ENCODE data around the gene SMAD7.
"Not testable (repeated sequence)": the region's sequence is repeated elsewhere in the genome, so short reads cannot be mapped to it uniquely, and the experiment has no call there.

Gene SMAD7

DNA sequence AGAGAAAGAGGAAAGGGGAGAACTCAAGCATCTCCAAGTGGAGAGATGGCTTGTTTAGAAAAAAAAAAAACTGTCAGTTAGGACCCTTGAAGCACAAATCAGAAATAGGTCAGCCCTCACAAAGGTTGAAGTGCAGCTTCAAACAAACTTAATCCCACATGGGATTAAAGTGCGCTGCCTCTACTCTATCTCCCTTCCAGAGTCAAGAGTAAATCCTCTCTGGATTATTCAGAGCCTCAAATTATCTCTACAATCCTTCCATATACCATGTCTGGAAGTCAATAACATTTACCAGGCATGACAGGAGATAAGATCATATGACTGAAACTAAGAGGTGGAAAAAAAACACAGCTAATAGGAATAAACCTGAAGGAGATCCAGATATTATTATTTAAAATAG is 69.8 kb downstream of the SMAD7 start:
- in situ Hi-C loops (cut with HindIII; ENCODE audit: low pct_ligation_motif_present, low pct_unique_long_range_greater_than_20kb, low sequenced_read_pairs): no loop called here

DNA sequence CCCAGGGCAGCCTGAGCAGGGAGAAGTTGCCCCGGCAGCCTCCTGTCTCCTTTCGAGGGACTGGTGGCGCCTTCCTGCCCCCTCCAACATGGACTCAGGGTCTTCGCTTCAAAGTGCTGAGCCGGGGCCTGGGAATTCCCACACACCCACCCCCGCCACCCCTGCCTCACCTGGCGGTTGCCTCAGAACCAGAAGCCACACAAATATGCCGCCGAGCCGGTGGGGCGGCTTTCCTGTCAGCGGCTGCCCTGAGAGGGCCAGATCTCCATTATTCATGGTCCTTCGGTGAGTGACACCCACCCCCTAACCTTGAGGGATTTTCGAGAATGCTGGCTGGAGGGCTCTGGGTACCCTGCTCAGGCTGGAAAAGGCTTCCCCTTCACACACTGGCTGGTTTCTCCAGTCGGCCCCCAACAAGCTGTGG is 71.7 kb downstream of the SMAD7 start:
- in situ Hi-C loops (cut with HindIII; ENCODE audit: low pct_ligation_motif_present, low pct_unique_long_range_greater_than_20kb, low sequenced_read_pairs): no loop called here
- no peak for DNase-seq

More for the DNA sequence above, 69.8 kb downstream of the SMAD7 start:
- DNase-seq: no peak

DNA sequence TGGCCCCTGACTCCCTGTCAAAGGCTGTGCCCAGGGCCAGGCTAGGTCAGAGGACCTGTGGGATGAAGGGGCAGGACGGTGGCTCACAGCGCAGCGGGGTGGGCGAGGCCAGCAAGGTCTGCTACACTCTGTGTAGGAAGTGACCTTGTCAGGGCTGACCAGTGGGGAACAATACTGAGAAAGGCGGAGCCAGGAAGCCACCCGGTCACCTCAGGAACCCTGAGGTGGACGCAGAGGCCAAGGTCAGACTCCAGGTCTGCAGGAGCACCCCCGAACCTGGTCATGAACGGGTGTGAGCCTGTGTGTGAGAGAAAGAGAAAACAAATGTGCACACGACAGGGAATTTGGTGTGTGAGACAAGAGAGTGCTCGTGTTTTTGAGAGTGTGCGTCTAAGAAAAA is 72.3 kb downstream of the SMAD7 start:
- no peak for DNase-seq
- in situ Hi-C loops (cut with HindIII; ENCODE audit: low pct_ligation_motif_present, low pct_unique_long_range_greater_than_20kb, low sequenced_read_pairs): no loop called here

DNA sequence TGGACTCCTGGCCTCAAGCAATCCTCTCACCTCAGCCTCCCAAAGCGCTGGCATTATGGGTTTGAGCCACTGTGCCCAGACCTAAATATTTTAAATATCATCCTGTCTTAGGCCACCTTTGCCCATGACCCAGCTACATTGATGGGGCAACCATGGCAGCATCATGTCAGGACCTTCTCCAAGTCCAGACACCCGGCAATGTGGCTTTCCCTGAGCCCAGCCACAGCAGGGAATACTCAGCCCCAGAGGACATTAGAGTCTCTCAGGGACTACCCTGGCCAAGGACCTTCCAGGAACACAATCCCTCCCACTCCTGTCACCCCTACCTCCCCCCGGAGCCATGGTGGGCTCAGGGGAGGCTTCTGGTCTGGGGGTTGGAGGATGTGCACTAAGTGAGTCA is 72.8 kb downstream of the SMAD7 start:
- in situ Hi-C loops (cut with HindIII; ENCODE audit: low pct_ligation_motif_present, low pct_unique_long_range_greater_than_20kb, low sequenced_read_pairs): no loop called here
- DNase-seq: no peak

DNA sequence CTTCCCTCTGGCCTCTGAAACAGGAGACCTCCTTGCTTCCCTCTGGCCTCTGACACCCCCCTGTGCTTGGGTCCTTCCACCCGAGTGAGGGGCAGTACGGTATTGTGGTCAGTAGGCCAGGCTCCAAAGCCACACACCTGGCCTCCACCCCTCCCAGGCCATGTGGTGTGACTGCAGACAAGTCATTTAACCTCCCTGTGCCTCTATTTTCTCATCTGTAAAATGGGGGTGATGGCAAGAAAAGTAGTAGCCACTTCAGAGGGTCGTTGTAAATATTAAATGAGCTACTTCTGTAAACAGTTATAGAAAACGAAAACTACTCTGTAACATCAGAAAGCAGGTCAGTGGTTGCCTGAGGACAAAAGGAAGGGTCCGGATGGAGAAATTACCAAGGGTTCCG is 74.2 kb downstream of the SMAD7 start:
- in situ Hi-C loops (cut with HindIII; ENCODE audit: low pct_ligation_motif_present, low pct_unique_long_range_greater_than_20kb, low sequenced_read_pairs): no loop called here
- DNase-seq: no peak

DNA sequence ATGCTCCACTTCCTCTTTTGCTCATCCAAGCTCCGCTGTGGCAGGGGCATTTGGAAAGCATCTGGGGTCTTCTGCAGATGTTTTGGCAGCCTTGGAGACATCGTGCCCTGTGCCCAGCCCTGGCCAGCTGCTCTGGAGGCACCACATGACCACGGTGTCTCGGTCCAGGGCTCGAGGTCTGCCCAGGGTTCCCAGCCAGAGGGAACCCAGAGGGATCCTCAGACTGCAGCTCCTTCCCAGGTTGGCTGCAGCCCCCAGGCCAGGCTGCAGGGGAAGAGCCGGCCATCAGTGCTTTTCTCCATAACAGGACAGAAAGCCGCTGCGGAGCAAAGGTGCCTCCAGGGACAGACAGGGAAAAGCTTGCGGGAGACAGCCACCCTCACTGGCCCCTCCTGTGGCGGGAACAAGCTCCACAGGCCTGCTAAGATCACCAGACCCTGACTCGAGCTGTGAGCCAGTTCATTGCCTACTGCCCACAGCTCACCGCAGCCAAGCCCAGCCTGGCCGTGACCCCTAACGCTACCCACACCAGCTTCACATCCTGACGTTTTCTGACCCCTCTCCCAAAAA is 74.7 kb downstream of the SMAD7 start:
- in situ Hi-C loops (cut with HindIII; ENCODE audit: low pct_ligation_motif_present, low pct_unique_long_range_greater_than_20kb, low sequenced_read_pairs): no loop called here
- peak; percentile 20 for DNase-seq

DNA sequence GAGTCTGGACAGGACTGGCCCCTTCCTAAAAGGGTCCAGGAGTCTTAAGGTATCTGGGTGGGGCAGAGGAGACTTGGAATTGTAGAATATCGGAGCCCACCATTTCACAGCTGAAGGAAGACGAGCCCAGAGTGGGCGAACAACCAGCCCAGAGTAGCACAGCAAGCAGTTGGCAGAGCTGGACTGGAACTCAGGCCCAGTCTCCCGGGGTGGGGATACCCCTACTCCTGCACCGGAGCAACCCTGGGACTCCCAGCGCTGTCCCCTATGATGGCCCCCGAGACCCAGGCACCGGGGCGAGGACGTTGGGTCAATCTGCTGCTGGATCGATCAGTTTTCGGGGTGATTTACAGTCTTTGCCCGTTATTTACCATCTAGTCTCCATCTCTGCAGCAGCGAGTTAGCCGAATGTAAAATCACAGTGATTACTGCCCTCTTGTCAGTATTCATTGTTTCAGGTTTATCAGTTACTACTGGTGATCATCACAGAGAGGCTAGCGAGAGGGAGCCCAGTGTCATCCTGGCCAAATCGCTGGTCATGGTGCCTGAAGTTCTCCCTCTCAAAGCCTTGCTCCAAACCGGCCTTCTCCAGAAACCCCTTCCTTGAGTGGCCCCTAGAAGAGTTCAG is 75.3 kb downstream of the SMAD7 start:
- DNase-seq: no peak
- in situ Hi-C loops (cut with HindIII; ENCODE audit: low pct_ligation_motif_present, low pct_unique_long_range_greater_than_20kb, low sequenced_read_pairs): no loop called here

DNA sequence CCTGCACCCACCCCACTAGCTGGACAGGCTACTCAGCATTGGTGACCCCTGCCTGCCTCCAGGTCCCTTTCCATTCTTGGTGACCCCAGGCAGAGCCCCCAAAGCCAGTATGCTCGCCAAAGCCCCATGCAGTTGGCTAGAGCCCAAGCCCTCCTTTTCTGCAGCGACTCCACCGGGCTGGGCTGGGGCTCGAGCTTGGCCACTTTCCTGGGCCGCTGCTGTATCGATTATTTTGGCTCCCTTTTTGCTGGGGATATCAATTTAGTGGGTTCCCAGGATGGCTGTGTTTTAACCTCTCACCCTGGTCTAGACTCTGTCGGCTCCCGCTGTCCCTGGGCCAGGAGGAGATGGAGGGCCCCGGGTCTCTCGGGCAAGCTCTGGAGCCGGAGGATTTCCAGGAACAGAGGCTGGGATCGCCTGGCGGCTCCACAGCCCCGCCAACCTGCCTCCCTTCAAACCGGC is 76.0 kb downstream of the SMAD7 start:
- DNase-seq: no peak
- in situ Hi-C loops (cut with HindIII; ENCODE audit: low pct_ligation_motif_present, low pct_unique_long_range_greater_than_20kb, low sequenced_read_pairs): no loop called here

DNA sequence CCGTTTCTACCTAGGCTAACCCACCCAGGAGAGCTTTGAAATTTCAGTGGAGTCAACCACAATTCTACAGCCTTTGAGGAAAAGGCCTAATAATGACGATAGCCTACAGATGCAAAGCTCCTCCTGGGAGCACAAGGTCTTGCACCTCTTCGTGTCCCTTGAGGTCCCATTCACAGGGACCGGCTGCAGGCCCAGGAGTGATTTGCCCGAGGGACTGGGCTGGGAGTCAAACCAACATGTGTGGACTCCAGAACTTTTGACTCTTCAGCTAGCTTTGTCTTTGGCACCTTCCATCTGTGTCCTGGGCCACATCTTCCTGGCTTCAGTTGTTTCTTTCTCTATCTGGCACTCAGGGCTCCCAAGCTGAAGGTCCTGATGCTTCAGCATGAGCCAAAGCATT is 76.5 kb downstream of the SMAD7 start:
- DNase-seq: no peak
- in situ Hi-C loops (cut with HindIII; ENCODE audit: low pct_ligation_motif_present, low pct_unique_long_range_greater_than_20kb, low sequenced_read_pairs): no loop called here

DNA sequence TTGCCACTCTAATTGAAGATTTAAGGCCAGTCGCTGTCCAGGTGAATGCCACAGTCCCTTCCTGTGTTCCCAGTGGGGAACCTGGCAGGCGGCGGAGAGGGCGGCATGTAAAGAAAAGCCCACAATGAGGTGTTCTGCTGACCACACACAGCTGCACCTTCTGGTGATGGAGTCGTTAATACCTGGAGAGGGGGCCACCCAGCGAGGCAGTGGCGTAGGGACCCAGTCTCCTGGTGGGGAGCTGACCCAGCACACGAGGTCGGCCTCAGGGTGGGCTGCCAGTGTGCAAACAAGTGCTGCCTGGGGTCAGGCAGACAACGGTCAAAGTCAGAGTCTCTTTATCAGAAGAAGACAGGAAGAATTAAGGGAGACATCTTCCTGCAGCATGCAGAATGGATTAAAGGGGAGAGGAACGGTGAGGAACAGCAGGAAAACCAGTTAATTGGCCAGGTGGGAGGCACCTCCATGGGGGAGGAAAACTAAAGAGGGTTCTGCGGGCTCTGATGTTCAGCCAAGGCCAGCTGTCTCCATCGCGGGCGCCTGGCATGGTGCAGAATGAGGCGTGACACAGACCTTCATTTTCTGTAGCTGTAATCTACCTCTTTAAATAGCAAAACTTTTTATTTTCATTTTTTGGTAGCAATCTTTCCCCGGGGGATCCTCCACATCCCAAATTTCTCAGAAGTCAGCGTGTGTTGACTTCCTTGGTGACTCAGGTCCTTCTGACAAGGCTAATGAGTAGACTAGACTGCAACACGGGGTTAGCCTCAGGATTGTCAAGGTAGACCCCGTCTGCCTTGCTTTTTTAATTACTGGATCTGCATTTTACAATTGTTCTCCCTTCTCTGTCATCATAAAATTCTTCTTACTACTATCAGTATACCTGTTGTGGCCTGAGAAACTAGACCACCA is 78.3 kb downstream of the SMAD7 start:
- DNase-seq: no peak
- in situ Hi-C loops (cut with HindIII; ENCODE audit: low pct_ligation_motif_present, low pct_unique_long_range_greater_than_20kb, low sequenced_read_pairs): no loop called here

DNA sequence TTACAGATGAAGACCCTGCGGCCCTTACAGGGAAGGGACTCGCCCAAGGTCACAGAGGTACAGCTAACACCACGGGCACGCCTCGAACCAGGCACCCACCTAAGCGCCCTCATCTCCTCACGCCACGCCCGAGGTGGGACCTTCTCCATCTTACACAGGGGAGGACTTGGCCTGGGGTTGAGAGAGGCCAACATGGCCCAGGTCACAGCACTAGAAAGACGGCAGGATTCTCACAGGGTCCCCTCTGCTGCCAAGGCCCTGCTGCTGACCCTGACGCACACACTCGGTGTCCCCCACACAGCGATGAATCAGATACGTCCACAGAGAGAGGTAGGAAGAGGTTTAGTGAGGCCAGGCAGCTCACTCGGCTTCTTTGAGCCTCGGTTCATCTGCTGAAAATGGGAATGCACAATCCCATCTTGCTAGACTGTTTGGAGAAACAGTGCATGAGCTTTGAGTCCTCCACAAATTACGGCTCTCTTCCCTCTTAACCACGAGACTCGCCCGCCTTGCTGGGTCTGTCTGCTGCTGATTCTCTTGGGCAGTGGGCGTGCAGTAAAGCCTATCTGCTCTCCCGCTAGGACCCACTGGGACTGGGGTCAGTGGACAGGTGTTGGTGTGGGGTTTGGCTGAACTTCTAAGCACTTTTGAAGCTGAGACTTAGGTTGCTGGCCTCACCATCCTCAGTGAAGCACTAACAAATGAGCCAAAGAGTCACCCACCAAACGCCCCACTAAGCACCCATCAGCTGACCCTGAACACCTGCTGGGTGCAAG is 79.2 kb downstream of the SMAD7 start:
- DNase-seq: no peak
- in situ Hi-C loops (cut with HindIII; ENCODE audit: low pct_ligation_motif_present, low pct_unique_long_range_greater_than_20kb, low sequenced_read_pairs): no loop called here

DNA sequence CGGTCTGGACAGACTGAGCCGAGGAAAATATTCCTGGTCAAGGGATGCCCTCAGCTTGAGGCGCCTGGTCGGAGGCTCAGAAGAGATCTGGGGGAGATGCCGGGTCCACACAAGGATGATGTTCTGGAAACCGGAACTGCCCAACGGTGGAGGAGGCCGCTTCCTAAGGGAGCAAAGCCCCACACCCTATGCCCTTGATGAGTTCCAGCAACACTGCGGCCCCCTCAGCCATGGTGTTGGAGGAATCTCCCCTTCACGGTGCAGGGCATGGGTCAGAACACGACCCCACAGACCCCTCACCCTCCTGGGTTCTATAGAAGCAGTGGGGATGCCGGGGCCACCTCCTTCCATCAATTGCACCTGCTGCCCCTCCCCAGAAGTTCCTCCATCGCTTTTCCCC is 79.8 kb downstream of the SMAD7 start:
- DNase-seq; in situ Hi-C loops (cut with HindIII; ENCODE audit: low pct_ligation_motif_present, low pct_unique_long_range_greater_than_20kb, low sequenced_read_pairs): not testable (repeated sequence)
